NB4 (cell line): ENCODE data around the gene RGS12.

Experiments used
- DNase-seq: peaks from one replicate; pipeline ENCODE4 v3.0.0; 2010; ENCODE audit warnings: low read depth
- H3K4me3 ChIP-seq: one replicate; pipeline ENCODE4 v1.5.1; 2011; ENCODE audit warnings: mild to moderate bottlenecking, low read depth, low read length, moderate library complexity
- CTCF ChIP-seq: IDR thresholded peaks from one replicate; pipeline ENCODE4 v1.5.1; 2012; ENCODE audit warnings: low read depth, low read length
- MAX ChIP-seq: IDR thresholded peaks from 2 replicates; pipeline ENCODE4 v1.6.1; 2011; ENCODE audit warnings: low read depth, low read length
- MYC ChIP-seq: IDR thresholded peaks from 2 replicates; pipeline ENCODE4 v1.6.1; 2011; ENCODE audit warnings: low read depth, low read length
- POLR2A ChIP-seq: IDR thresholded peaks from 2 replicates; pipeline ENCODE4 v1.6.1; 2011; ENCODE audit warnings: mild to moderate bottlenecking; ENCODE audit not compliant: insufficient read length; ENCODE audit errors: extremely low read depth

RGS12 gene

GRCh38 chr4:3253808-3254207 lies 39.0 kb upstream of the RGS12 start:
- no peak overlapping the region for H3K4me3 ChIP-seq
- TF ChIP-seq CTCF (no peak), MAX (no peak), POLR2A (no peak), MYC (no peak)
- no peak for DNase-seq

GRCh38 chr4:3254302-3255131 lies 38.3 kb upstream of the RGS12 start:
- TF ChIP-seq POLR2A (no peak), CTCF (no peak), MAX (no peak), MYC (no peak)
- no peak overlapping the region for H3K4me3 ChIP-seq
- DNase-seq, result no peak

- H3K4me3 ChIP-seq, result no peak overlapping the region
- TF ChIP-seq POLR2A, result no peak
- TF ChIP-seq MAX, result no peak
- TF ChIP-seq CTCF, result no peak
- no peak for TF ChIP-seq MYC
- no peak for DNase-seq
Measured at GRCh38 chr4:3255611-3256186, 37.1 kb upstream of the RGS12 start.

GRCh38 chr4:3256230-3257102 lies 36.4 kb upstream of the RGS12 start:
- no peak for DNase-seq
- H3K4me3 ChIP-seq, result no peak overlapping the region
- TF ChIP-seq CTCF (no peak), POLR2A (no peak), MAX (no peak), MYC (no peak)

GRCh38 chr4:3257103-3257555 lies 35.7 kb upstream of the RGS12 start:
- TF ChIP-seq POLR2A (no peak), MYC (no peak), CTCF (no peak), MAX (no peak)
- no peak for DNase-seq

More at GRCh38 chr4:3257103-3257555, 35.7 kb upstream of the RGS12 start:
- H3K4me3 ChIP-seq, result no peak overlapping the region
